GM23338 (cell line): Measurements from ENCODE around the gene XPA. TPM values are rescaled to one million over a fixed set of nuclear protein-coding genes. Genes with fewer than 3 reads are reported as not detected.

Experiments
- ATAC-seq: fragments of 200-7000 bp; cut with Tn5 transposase; 3 replicates; pipeline ENCODE4 v1.9.1; 2020
- DNase-seq: peaks from one replicate; pipeline ENCODE4 v3.0.0-alpha.2; 2015; ENCODE audit warnings: low spot score
- H2AFZ ChIP-seq: fragments of 200-600 bp; sonication (generic); 2 replicates; pipeline ENCODE4 v1.8.0; 2016; ENCODE audit warnings: antibody characterized with exemption, mild to moderate bottlenecking, moderate library complexity
- H3F3A ChIP-seq: fragments of 200-600 bp; sonication (generic); replicated peaks from 2 replicates; pipeline ENCODE4 v1.8.0; 2017; ENCODE audit warnings: antibody characterized with exemption, mixed run types, low read depth
- H3K27ac ChIP-seq: fragments of 200-600 bp; sonication (generic); 2 replicates; pipeline ENCODE4 v1.6.1; 2016; ENCODE audit warnings: low read depth
- H3K27me3 ChIP-seq: fragments of 200-600 bp; sonication (generic); 2 replicates; pipeline ENCODE4 v1.8.0; 2016; ENCODE audit warnings: mild to moderate bottlenecking, mixed run types, moderate library complexity; ENCODE audit not compliant: insufficient read depth
- H3K36me3 ChIP-seq: fragments of 200-600 bp; sonication (generic); 2 replicates; pipeline ENCODE4 v1.8.0; 2016; ENCODE audit warnings: mild to moderate bottlenecking; ENCODE audit not compliant: insufficient read depth
- H3K4me1 ChIP-seq: fragments of 200-600 bp; sonication (generic); 2 replicates; pipeline ENCODE4 v1.8.0; 2016; ENCODE audit warnings: mild to moderate bottlenecking, moderate library complexity; ENCODE audit not compliant: insufficient read depth
- H3K4me2 ChIP-seq: fragments of 200-600 bp; sonication (generic); 2 replicates; pipeline ENCODE4 v1.7.1; 2017; ENCODE audit warnings: mixed run types
- H3K4me3 ChIP-seq: fragments of 200-600 bp; sonication (generic); 2 replicates; pipeline ENCODE4 v1.6.1; 2016; ENCODE audit warnings: mixed run types
- H3K79me2 ChIP-seq: fragments of 200-600 bp; sonication (generic); replicated peaks from 2 replicates; pipeline ENCODE4 v1.8.0; 2017; ENCODE audit warnings: mild to moderate bottlenecking; ENCODE audit not compliant: insufficient read depth
- H3K9me2 ChIP-seq: fragments of 200-600 bp; sonication (generic); 2 replicates; pipeline ENCODE4 v1.8.0; 2017; ENCODE audit not compliant: insufficient read depth
- H4K20me1 ChIP-seq: fragments of 200-600 bp; sonication (generic); replicated peaks from 2 replicates; pipeline ENCODE4 v1.8.0; 2017; ENCODE audit warnings: mild to moderate bottlenecking; ENCODE audit not compliant: insufficient read depth
- H3K27ac Mint-ChIP-seq: 2 replicates; pipeline ENCODE4 v1.8.0; 2020; ENCODE audit warnings: inconsistent platforms, mild to moderate bottlenecking, moderate library complexity, mixed read lengths
- H3K27me3 Mint-ChIP-seq: 3 replicates; pipeline ENCODE4 v1.8.0; 2022; ENCODE audit warnings: low read depth, mild to moderate bottlenecking, moderate library complexity, mixed read lengths, inconsistent platforms; ENCODE audit not compliant: insufficient read depth, poor library complexity
- H3K36me3 Mint-ChIP-seq: 3 replicates; pipeline ENCODE4 v1.8.0; 2021; ENCODE audit warnings: low read depth, mild to moderate bottlenecking, inconsistent platforms, moderate library complexity, mixed read lengths
- H3K4me1 Mint-ChIP-seq: 3 replicates; pipeline ENCODE4 v1.8.0; 2020; ENCODE audit warnings: mild to moderate bottlenecking, inconsistent platforms, mixed read lengths
- H3K4me3 Mint-ChIP-seq: 3 replicates; pipeline ENCODE4 v1.8.0; 2021; ENCODE audit warnings: moderate library complexity, mild to moderate bottlenecking, inconsistent platforms, mixed read lengths
- H3K9me3 Mint-ChIP-seq: 3 replicates; pipeline ENCODE4 v1.8.0; 2020; ENCODE audit warnings: moderate library complexity, mild to moderate bottlenecking, inconsistent platforms, mixed read lengths
- CREB1 ChIP-seq: fragments of 250-450 bp; sonication (Bioruptor Pico); IDR thresholded peaks from 2 replicates; pipeline ENCODE4 v1.5.0; 2020; ENCODE audit warnings: low read depth, mild to moderate bottlenecking, moderate library complexity
- CTCF ChIP-seq, 2 experiments: fragments of 200-600 bp in 1 of 2; sonication (generic) in 1 of 2; conservative IDR thresholded peaks; 2 replicates each; pipeline versions ENCODE4 v1.5.1 to v1.6.1; 2016 to 2017; ENCODE audit warnings: antibody characterized with exemption in 2 of 2, low read depth in 2 of 2, mild to moderate bottlenecking in 2 of 2, moderate library complexity in 1 of 2
- ETS1 ChIP-seq: IDR thresholded peaks from 2 replicates; pipeline ENCODE4 v1.6.1; 2016; ENCODE audit warnings: antibody characterized with exemption
- EZH2 ChIP-seq: fragments of 200-600 bp; sonication (generic); IDR thresholded peaks from one replicate; pipeline ENCODE4 v1.8.0; 2017; ENCODE audit warnings: antibody characterized with exemption, mild to moderate bottlenecking, low read depth; ENCODE audit not compliant: unreplicated experiment
- EZH2phosphoT487 ChIP-seq: fragments of 200-600 bp; sonication (generic); IDR thresholded peaks from one replicate; pipeline ENCODE4 v1.8.1; 2018; ENCODE audit warnings: antibody characterized with exemption; ENCODE audit not compliant: unreplicated experiment
- JUNB ChIP-seq: IDR thresholded peaks from one replicate; pipeline ENCODE4 v1.6.1; 2016; ENCODE audit warnings: antibody characterized with exemption; ENCODE audit not compliant: unreplicated experiment
- NANOG ChIP-seq: IDR thresholded peaks from 2 replicates; pipeline ENCODE4 v1.6.1; 2016; ENCODE audit warnings: antibody characterized with exemption, borderline replicate concordance
- POLR2AphosphoS5 ChIP-seq: IDR thresholded peaks from 2 replicates; pipeline ENCODE4 v1.6.1; 2016; ENCODE audit warnings: antibody characterized with exemption, low read depth
- REST ChIP-seq: IDR thresholded peaks from one replicate; pipeline ENCODE4 v1.6.1; 2018; ENCODE audit warnings: antibody characterized with exemption; ENCODE audit not compliant: unreplicated experiment
- STAT1 ChIP-seq: IDR thresholded peaks from one replicate; pipeline ENCODE4 v1.6.1; 2016; ENCODE audit warnings: antibody characterized with exemption; ENCODE audit not compliant: unreplicated experiment
- ZNF114 ChIP-seq: fragments of 250-450 bp; sonication (Bioruptor Pico); IDR thresholded peaks from 2 replicates; pipeline ENCODE4 v1.5.0; 2020; ENCODE audit warnings: mild to moderate bottlenecking, moderate library complexity
- ZNF331 ChIP-seq: fragments of 250-450 bp; sonication (Bioruptor Pico); IDR thresholded peaks from 2 replicates; pipeline ENCODE4 v1.5.0; 2020; ENCODE audit warnings: low read depth, mild to moderate bottlenecking, moderate library complexity
- ZNF462 ChIP-seq: fragments of 250-450 bp; sonication (Bioruptor Pico); IDR thresholded peaks from 2 replicates; pipeline ENCODE4 v1.5.0; 2020; ENCODE audit warnings: mild to moderate bottlenecking, moderate library complexity
- polyA plus RNA-seq: library from polyadenylated mRNA; unstranded; fragments of >200 nt; fragmentation: Nextera tagmentation; extraction: Ambion mirVana; gene quantifications from 2 replicates; pipeline ENCODE4 v1.2.1, GENCODE V29; 2016
- total RNA-seq: library from RNA; depleted of rRNA; stranded (reverse); fragments of >200 nt; shearing (Covaris generic); gene quantifications from 2 replicates; pipeline ENCODE4 v1.2.3, GENCODE V29; 2014

XPA gene
- total and polyA plus RNA-seq, 2 experiments from 2014 or later, result 1.9 to 9.1 TPM

- H3K9me2 ChIP-seq, result no peaks in the 10 kb centered on the region
- no peak overlapping the region for H3K4me3 ChIP-seq
- Mint-ChIP-seq H3K27ac (no peak overlapping the region), H3K4me1 (no peaks in the 10 kb centered on the region), H3K9me3 (no peaks in the 10 kb centered on the region), H3K27me3 (no peaks in the 10 kb centered on the region), H3K4me3 (no peak overlapping the region), H3K36me3 (peaks cover 66% of the 10 kb centered on the region)
- no peaks in the 10 kb centered on the region for H3K27me3 ChIP-seq
- DNase-seq (no peak), ATAC-seq (no peak)
- H4K20me1 ChIP-seq, result 0 out of 2 replicates have a peak, but pooled peaks cover 2% of the 10 kb centered on the region
- H3F3A ChIP-seq, result no peaks in the 10 kb centered on the region
- no peaks in the 10 kb centered on the region for H3K4me1 ChIP-seq
- peaks cover 48% of the 10 kb centered on the region for H3K36me3 ChIP-seq
- H3K4me2 ChIP-seq, result no peak overlapping the region
- no peaks in the 10 kb centered on the region for H3K79me2 ChIP-seq
- no peak overlapping the region for H2AFZ ChIP-seq
- no peak overlapping the region for H3K27ac ChIP-seq
- TF ChIP-seq NANOG (no peak), EZH2 (no peak), JUNB (no peak), ZNF331 (CRISPR knock-in tag) (no peak), STAT1 (no peak), CREB1 (CRISPR knock-in tag) (no peak), ZNF114 (CRISPR knock-in tag) (no peak), CTCF (conservative IDR thresholded peaks at IDR 0.05; ENCODE audit: low read depth in 2 of 2) (no peak), REST (no peak), ETS1 (no peak), POLR2AphosphoS5 (no peak), ZNF462 (no peak), EZH2phosphoT487 (no peak)
These were observed 24.7 kb downstream of the XPA start for GRCh38 chr9:97672403-97672802.
